Measurements from ENCODE around the gene SALL1.

SALL1 gene

GRCh38 chr16:51103590-51103989, 47.5 kb downstream of the SALL1 start:
- TF ChIP-seq CTCF (conservative IDR thresholded peaks at IDR 0.05; ENCODE audit: low read length) = no peak
- DNase-seq (ENCODE audit: low read depth) = no peak
- no peak overlapping the region for H3K4me3 ChIP-seq (ENCODE audit: low read length)

GRCh38 chr16:51097729-51098128, 53.3 kb downstream of the SALL1 start:
- H3K4me3 ChIP-seq (ENCODE audit: low read length) = no peak overlapping the region
- TF ChIP-seq CTCF (conservative IDR thresholded peaks at IDR 0.05; ENCODE audit: low read length) = no peak
- DNase-seq (ENCODE audit: low read depth) = no peak

GRCh38 chr16:51095890-51096626, 55.0 kb downstream of the SALL1 start:
- DNase-seq (ENCODE audit: low read depth) = no peak
- no peak for TF ChIP-seq CTCF (conservative IDR thresholded peaks at IDR 0.05; ENCODE audit: low read length)
- H3K4me3 ChIP-seq (ENCODE audit: low read length) = no peak overlapping the region

GRCh38 chr16:51095084-51095881, 55.8 kb downstream of the SALL1 start:
- no peak for DNase-seq (ENCODE audit: low read depth)
- no peak overlapping the region for H3K4me3 ChIP-seq (ENCODE audit: low read length)
- TF ChIP-seq CTCF (conservative IDR thresholded peaks at IDR 0.05; ENCODE audit: low read length) = no peak

- no peak for TF ChIP-seq CTCF (conservative IDR thresholded peaks at IDR 0.05; ENCODE audit: low read length)
- H3K4me3 ChIP-seq (ENCODE audit: low read length) = no peak overlapping the region
- DNase-seq (ENCODE audit: low read depth) = no peak
Measured at GRCh38 chr16:51093726-51094280, 57.3 kb downstream of the SALL1 start.

Data from AG10803 (cell line).